Fibroblast of lung (primary cell): ENCODE results near the gene ITCH. TPM values are rescaled to one million over a fixed set of nuclear protein-coding genes. Genes with fewer than 3 reads are reported as not detected.
"Not testable (repeated sequence)": the region's sequence is repeated elsewhere in the genome, so short reads cannot be mapped to it uniquely, and the experiment has no call there.

Experiments used
- DNase-seq, 2 donors: peaks; one replicate each; pipeline versions ENCODE4 v3.0.0 to v3.0.0-alpha.2; 2010; ENCODE audit warnings: low read depth in 2 of 2
- H2AFZ ChIP-seq: 2 replicates; pipeline ENCODE4 v1.5.1; 2012; ENCODE audit warnings: low read length, control low read depth, inconsistent platforms
- H3K27ac ChIP-seq: 2 replicates; pipeline ENCODE4 v1.5.1; 2011; ENCODE audit warnings: low read length, control low read depth; ENCODE audit not compliant: insufficient read depth
- H3K27me3 ChIP-seq: 2 replicates; pipeline ENCODE4 v1.5.1; 2011; ENCODE audit warnings: mild to moderate bottlenecking, low read length; ENCODE audit not compliant: control insufficient read depth, insufficient read depth
- H3K36me3 ChIP-seq: 2 replicates; pipeline ENCODE4 v1.5.1; 2011; ENCODE audit warnings: low read length; ENCODE audit not compliant: control insufficient read depth, insufficient read depth
- H3K4me1 ChIP-seq: 2 replicates; pipeline ENCODE4 v1.5.1; 2011; ENCODE audit warnings: low read length; ENCODE audit not compliant: control insufficient read depth, insufficient read depth; ENCODE audit errors: extremely low read depth
- H3K4me2 ChIP-seq: 2 replicates; pipeline ENCODE4 v1.5.1; 2011; ENCODE audit warnings: low read length, control low read depth; ENCODE audit not compliant: insufficient read depth; ENCODE audit errors: extremely low read depth
- H3K4me3 ChIP-seq, 4 experiments: fragments of 200-600 bp in 1 of 4; sonication (generic) in 1 of 4; replicated peaks in 1 of 4; 2 replicates each; pipeline ENCODE4 v1.5.1; 2011 to 2016; ENCODE audit warnings: low read length in 4 of 4, low read depth in 3 of 4, mild to moderate bottlenecking in 3 of 4, control low read depth in 2 of 4, inconsistent platforms in 1 of 4, mixed read lengths in 1 of 4; ENCODE audit not compliant: insufficient read depth in 1 of 4; ENCODE audit errors: control extremely low read depth in 1 of 4
- H3K79me2 ChIP-seq: 2 replicates; pipeline ENCODE4 v1.5.1; 2012; ENCODE audit warnings: mild to moderate bottlenecking, low read length, inconsistent platforms; ENCODE audit not compliant: control insufficient read depth, insufficient read depth
- H3K9ac ChIP-seq: 2 replicates; pipeline ENCODE4 v1.5.1; 2011; ENCODE audit warnings: mild to moderate bottlenecking, low read length, control low read depth; ENCODE audit not compliant: insufficient read depth
- H3K9me3 ChIP-seq: 2 replicates; pipeline ENCODE4 v1.5.1; 2012; ENCODE audit warnings: low read depth, low read length; ENCODE audit not compliant: control insufficient read depth, insufficient read depth
- H4K20me1 ChIP-seq: 2 replicates; pipeline ENCODE4 v1.5.1; 2011; ENCODE audit warnings: low read length; ENCODE audit not compliant: control insufficient read depth, insufficient read depth; ENCODE audit errors: extremely low read depth
- EZH2 ChIP-seq: IDR thresholded peaks from 2 replicates; pipeline ENCODE4 v1.5.1; 2012; ENCODE audit warnings: low read length, control low read depth, mild to moderate bottlenecking; ENCODE audit errors: missing control alignments
- polyA plus RNA-seq, 2 donors: library from polyadenylated mRNA; depleted of rRNA in 1 of 2; stranded (reverse) in 1 of 2; unstranded in 1 of 2; fragments of >200 nt; gene quantifications; 2 replicates each; pipeline ENCODE4 v1.2.1, GENCODE V29; 2011 to 2012; ENCODE audit warnings: missing spikeins in 1 of 2
- total RNA-seq: library from RNA; depleted of rRNA; stranded (reverse); fragments of >200 nt; gene quantifications from 2 replicates; pipeline ENCODE4 v1.2.1, GENCODE V29; 2014
- TF ChIP-seq, protein P1 (sequence below), 2 donors: IDR thresholded peaks in 1 of 2; conservative IDR thresholded peaks in 1 of 2; 1 replicate in 1 of 2; 2 replicates in 1 of 2; pipeline ENCODE4 v1.5.1; 2011 to 2012; ENCODE audit warnings: low read length in 2 of 2, control low read depth in 1 of 2, inconsistent platforms in 1 of 2, low read depth in 1 of 2, mild to moderate bottlenecking in 1 of 2

ITCH gene
- total and polyA plus RNA-seq, 2 donors (not counting 1 experiment from before 2014, with no cell fraction given), result 25.0 to 77.6 TPM

DNA sequence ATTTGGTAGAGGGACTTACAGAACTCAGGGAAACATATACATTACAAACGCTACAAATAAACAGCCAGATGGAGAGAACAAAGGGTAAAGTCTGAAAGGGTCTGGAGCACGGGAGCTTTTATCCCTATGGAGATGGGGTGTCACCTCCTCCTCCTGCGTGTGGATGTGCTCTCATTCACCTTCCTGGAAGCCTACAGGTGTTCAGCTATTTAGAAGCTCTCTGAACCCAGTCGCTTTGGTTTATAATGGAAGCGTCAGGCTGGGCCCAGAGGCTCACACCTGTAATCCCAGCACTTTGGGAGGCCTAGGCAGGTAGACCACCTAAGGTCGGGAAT, 17.7 kb upstream of the ITCH start:
- Histone ChIP-seq H4K20me1 (no peaks in the 10 kb centered on the region), H3K79me2 (no peaks in the 10 kb centered on the region), H3K36me3 (no peaks in the 10 kb centered on the region), H3K9ac (no peak overlapping the region), H2AFZ (no peak overlapping the region), H3K9me3 (no peaks in the 10 kb centered on the region), H3K4me3 (no peak overlapping the region), H3K4me2 (no peak overlapping the region), H3K4me1 (peaks cover 2% of the 10 kb centered on the region), H3K27ac (no peak overlapping the region), H3K27me3 (no peaks in the 10 kb centered on the region)
- TF ChIP-seq, protein P1, sequence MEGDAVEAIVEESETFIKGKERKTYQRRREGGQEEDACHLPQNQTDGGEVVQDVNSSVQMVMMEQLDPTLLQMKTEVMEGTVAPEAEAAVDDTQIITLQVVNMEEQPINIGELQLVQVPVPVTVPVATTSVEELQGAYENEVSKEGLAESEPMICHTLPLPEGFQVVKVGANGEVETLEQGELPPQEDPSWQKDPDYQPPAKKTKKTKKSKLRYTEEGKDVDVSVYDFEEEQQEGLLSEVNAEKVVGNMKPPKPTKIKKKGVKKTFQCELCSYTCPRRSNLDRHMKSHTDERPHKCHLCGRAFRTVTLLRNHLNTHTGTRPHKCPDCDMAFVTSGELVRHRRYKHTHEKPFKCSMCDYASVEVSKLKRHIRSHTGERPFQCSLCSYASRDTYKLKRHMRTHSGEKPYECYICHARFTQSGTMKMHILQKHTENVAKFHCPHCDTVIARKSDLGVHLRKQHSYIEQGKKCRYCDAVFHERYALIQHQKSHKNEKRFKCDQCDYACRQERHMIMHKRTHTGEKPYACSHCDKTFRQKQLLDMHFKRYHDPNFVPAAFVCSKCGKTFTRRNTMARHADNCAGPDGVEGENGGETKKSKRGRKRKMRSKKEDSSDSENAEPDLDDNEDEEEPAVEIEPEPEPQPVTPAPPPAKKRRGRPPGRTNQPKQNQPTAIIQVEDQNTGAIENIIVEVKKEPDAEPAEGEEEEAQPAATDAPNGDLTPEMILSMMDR (conservative IDR thresholded peaks at IDR 0.05 in 1 of 2, IDR thresholded peaks at IDR 0.05 in 1 of 2; ENCODE audit: low read depth in 1 of 2, low read length in 2 of 2), result no peak
- no peak for TF ChIP-seq EZH2
- no peak for DNase-seq

DNA sequence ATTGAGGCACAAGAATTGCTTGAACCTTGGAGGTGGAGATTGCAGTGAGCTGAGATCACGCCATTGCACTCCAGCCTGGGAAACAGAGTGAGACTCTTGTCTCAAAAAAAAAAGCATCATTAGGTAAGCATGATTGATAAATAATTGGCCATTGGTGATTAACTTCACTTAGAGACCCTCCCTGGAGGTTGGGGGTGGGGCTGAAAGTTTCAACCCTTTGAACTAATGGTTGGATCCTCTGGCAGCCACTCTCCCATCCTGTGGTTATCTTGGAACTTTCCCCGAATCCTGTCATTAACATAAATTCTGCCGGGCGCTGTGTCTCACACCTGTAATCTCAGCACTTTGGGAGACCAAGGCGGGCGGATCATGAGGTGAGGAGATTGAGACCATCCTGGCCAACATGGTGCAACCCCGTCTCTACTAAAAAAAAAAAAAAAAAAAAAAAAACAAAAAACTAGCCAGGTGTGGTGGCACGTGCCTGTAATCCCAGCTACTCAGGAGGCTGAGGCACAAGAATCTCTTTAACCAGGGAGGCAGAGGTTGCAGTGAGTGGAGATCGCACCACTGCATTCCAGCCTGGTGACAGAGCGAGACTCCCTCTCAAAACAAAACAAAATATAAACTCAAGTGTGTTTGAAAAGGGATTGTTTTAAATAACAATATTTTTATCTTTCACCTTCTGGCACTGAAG, 17.1 kb upstream of the ITCH start:
- not testable (repeated sequence) for H4K20me1 ChIP-seq, H3K9me3 ChIP-seq, H3K4me1 ChIP-seq, H2AFZ ChIP-seq, H3K4me2 ChIP-seq, H3K27me3 ChIP-seq, DNase-seq, H3K36me3 ChIP-seq, H3K27ac ChIP-seq, H3K79me2 ChIP-seq, H3K9ac ChIP-seq, H3K4me3 ChIP-seq

DNA sequence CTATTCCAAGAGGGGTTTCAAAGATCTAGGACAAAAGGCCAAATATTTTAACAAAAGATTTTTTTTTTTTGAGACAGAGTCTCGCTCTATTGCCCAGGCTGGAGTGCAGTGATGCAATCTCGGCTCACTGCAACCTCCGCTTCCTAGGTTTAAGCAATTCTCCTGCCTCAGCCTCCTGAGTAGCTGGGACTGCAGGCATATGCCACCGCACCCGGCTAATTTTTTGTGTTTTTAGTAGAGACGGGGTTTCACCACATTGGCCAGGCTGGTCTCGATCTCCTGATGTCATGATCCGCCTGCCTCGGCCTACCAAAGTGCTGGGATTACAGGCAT, 16.6 kb upstream of the ITCH start:
- not testable (repeated sequence) for H4K20me1 ChIP-seq, H3K27ac ChIP-seq, H3K79me2 ChIP-seq, H3K4me1 ChIP-seq, H3K9ac ChIP-seq, H3K4me3 ChIP-seq, H2AFZ ChIP-seq, H3K27me3 ChIP-seq, DNase-seq, H3K4me2 ChIP-seq, H3K9me3 ChIP-seq, H3K36me3 ChIP-seq

DNA sequence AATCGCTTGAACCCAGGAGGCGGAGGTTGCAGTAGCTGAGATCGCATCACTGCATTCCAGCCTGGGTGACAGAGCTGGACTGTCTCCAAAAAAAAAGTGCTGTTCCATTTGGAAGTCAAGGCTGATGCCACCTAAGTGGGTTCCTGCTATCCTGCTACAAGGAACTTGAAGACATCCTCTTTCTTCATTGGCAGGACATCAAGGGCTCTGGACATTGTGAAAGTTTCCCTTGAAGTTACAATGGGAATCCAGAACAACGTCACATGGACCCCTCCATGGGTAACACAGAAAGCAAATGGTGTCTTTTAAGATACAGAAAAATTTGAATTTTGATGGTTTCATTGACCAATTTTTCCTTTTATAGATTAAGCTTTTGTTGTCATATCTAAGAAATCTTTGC, 15.5 kb upstream of the ITCH start:
- Histone ChIP-seq H3K79me2 (no peaks in the 10 kb centered on the region), H3K9me3 (no peaks in the 10 kb centered on the region), H3K9ac (no peak overlapping the region), H3K4me1 (peaks cover 2% of the 10 kb centered on the region), H3K4me2 (no peak overlapping the region), H3K27me3 (no peaks in the 10 kb centered on the region), H4K20me1 (no peaks in the 10 kb centered on the region), H3K27ac (no peak overlapping the region), H3K36me3 (no peaks in the 10 kb centered on the region), H2AFZ (no peak overlapping the region), H3K4me3 (no peak overlapping the region)
- no peak for DNase-seq
- TF ChIP-seq, protein P1 (conservative IDR thresholded peaks at IDR 0.05 in 1 of 2, IDR thresholded peaks at IDR 0.05 in 1 of 2; ENCODE audit: low read depth in 1 of 2, low read length in 2 of 2), result no peak
- no peak for TF ChIP-seq EZH2
